CD14-positive monocyte (primary cell): ENCODE measurements around the gene VAMP4. TPM values are rescaled to one million over a fixed set of nuclear protein-coding genes. Genes with fewer than 3 reads are reported as not detected.

Experiments used
- DNase-seq, 3 donors: peaks; one replicate each; pipeline ENCODE4 v3.0.0-alpha.2; 2011 to 2022
- H2AFZ ChIP-seq: 2 replicates; pipeline ENCODE4 v1.6.0; 2012; ENCODE audit warnings: mild to moderate bottlenecking, low read depth, low read length, inconsistent platforms; ENCODE audit not compliant: insufficient read depth, poor library complexity, severe bottlenecking
- H3K27ac ChIP-seq, 2 donors: 1 replicate in 1 of 2; 2 replicates in 1 of 2; pipeline ENCODE4 v1.5.1; 2012 to 2013; ENCODE audit warnings: low read length in 2 of 2, control low read depth in 1 of 2, inconsistent platforms in 1 of 2, low read depth in 1 of 2, mild to moderate bottlenecking in 1 of 2
- H3K27me3 ChIP-seq, 2 donors: one replicate each; pipeline versions ENCODE4 v1.6.0 to v1.6.1; 2011 to 2013; ENCODE audit warnings: low read length in 2 of 2; ENCODE audit not compliant: control insufficient read depth in 2 of 2, insufficient read depth in 2 of 2
- H3K36me3 ChIP-seq, 2 donors: replicated peaks in 1 of 2; 1 replicate in 1 of 2; 2 replicates in 1 of 2; pipeline versions ENCODE4 v1.5.1 to v1.6.1; 2012 to 2013; ENCODE audit warnings: low read length in 2 of 2, control low read depth in 1 of 2, inconsistent platforms in 1 of 2, mild to moderate bottlenecking in 1 of 2; ENCODE audit not compliant: insufficient read depth in 2 of 2, control insufficient read depth in 1 of 2
- H3K4me1 ChIP-seq, 2 donors: 1 replicate in 1 of 2; 2 replicates in 1 of 2; pipeline versions ENCODE4 v1.5.1 to v1.6.1; 2012 to 2013; ENCODE audit warnings: low read length in 2 of 2, control low read depth in 1 of 2, inconsistent platforms in 1 of 2, mild to moderate bottlenecking in 1 of 2, moderate library complexity in 1 of 2; ENCODE audit not compliant: insufficient read depth in 2 of 2, control insufficient read depth in 1 of 2
- H3K4me2 ChIP-seq: replicated peaks from 2 replicates; pipeline ENCODE3; 2012; ENCODE audit warnings: low read length, moderate library complexity, mild to moderate bottlenecking; ENCODE audit not compliant: poor library complexity, severe bottlenecking; ENCODE audit errors: extremely low read depth
- H3K4me3 ChIP-seq, 3 experiments: fragments of 200-600 bp in 1 of 3; sonication (generic) in 1 of 3; replicated peaks in 1 of 3; 1 replicate in 2 of 3; 2 replicates in 1 of 3; pipeline ENCODE4 v1.5.1; 2011 to 2013; ENCODE audit warnings: low read length in 3 of 3, mild to moderate bottlenecking in 3 of 3, control low read depth in 2 of 3, low read depth in 2 of 3, inconsistent platforms in 1 of 3, moderate library complexity in 1 of 3
- H3K79me2 ChIP-seq: 2 replicates; pipeline ENCODE4 v1.6.0; 2012; ENCODE audit warnings: mild to moderate bottlenecking, control low read depth, inconsistent platforms, low read length, moderate library complexity; ENCODE audit not compliant: insufficient read depth
- H3K9ac ChIP-seq: 2 replicates; pipeline ENCODE4 v1.6.0; 2017; ENCODE audit warnings: low read length, mild to moderate bottlenecking; ENCODE audit not compliant: insufficient read depth, poor library complexity, severe bottlenecking
- H3K9me3 ChIP-seq, 2 donors: replicated peaks in 1 of 2; 1 replicate in 1 of 2; 2 replicates in 1 of 2; pipeline versions ENCODE4 v1.5.1 to v1.6.1; 2012 to 2013; ENCODE audit warnings: low read length in 2 of 2, control low read depth in 1 of 2; ENCODE audit not compliant: control insufficient read depth in 1 of 2, insufficient read depth in 1 of 2
- H4K20me1 ChIP-seq: 2 replicates; pipeline ENCODE4 v1.6.0; 2012; ENCODE audit warnings: mild to moderate bottlenecking, low read length, control low read depth, moderate library complexity; ENCODE audit not compliant: insufficient read depth
- H3K27ac Mint-ChIP-seq, 7 donors: one replicate each; pipeline ENCODE4 v1.8.0; 2020; ENCODE audit warnings: mild to moderate bottlenecking in 7 of 7, mixed read lengths in 7 of 7, moderate library complexity in 6 of 7, inconsistent platforms in 2 of 7
- H3K27me3 Mint-ChIP-seq, 3 donors: one replicate each; pipeline ENCODE4 v1.8.0; 2021 to 2022; ENCODE audit warnings: low read depth in 3 of 3, mild to moderate bottlenecking in 3 of 3, mixed read lengths in 3 of 3, moderate library complexity in 3 of 3, inconsistent platforms in 1 of 3
- H3K36me3 Mint-ChIP-seq, 2 donors: one replicate each; pipeline ENCODE4 v1.8.0; 2020; ENCODE audit warnings: mixed read lengths in 2 of 2, inconsistent platforms in 1 of 2, mild to moderate bottlenecking in 1 of 2
- H3K4me1 Mint-ChIP-seq: one replicate; pipeline ENCODE4 v1.8.0; 2020; ENCODE audit warnings: mild to moderate bottlenecking, mixed read lengths
- H3K4me3 Mint-ChIP-seq, 2 donors: one replicate each; pipeline ENCODE4 v1.8.0; 2020; ENCODE audit warnings: mild to moderate bottlenecking in 2 of 2, mixed read lengths in 2 of 2, moderate library complexity in 1 of 2
- H3K9me3 Mint-ChIP-seq, 7 donors: one replicate each; pipeline ENCODE4 v1.8.0; 2020 to 2022; ENCODE audit warnings: mixed read lengths in 7 of 7, mild to moderate bottlenecking in 6 of 7, moderate library complexity in 6 of 7, inconsistent platforms in 2 of 7
- CTCF ChIP-seq: fragments of 200-600 bp; IDR thresholded peaks from one replicate; pipeline ENCODE4 v1.8.0; 2022; ENCODE audit warnings: antibody characterized with exemption, mild to moderate bottlenecking
- WGBS: methylation state at CpG from one replicate; pipeline ENCODE4 v1.1.5; 2013; ENCODE audit warnings: missing lambda C conversion rate; ENCODE audit not compliant: insufficient coverage; 5-methylcytosine and 5-hydroxymethylcytosine counted together
- intact Hi-C, 2 donors: fragments of 100-400 bp; cut with micrococcal nuclease; formaldehyde crosslinking; loops; one replicate each; pipeline versions ENCODE4 v1.15.0 to v1.15.1; 2023
- polyA plus RNA-seq, 3 donors: library from polyadenylated mRNA; depleted of rRNA in 1 of 3; unstranded in 2 of 3; stranded (reverse) in 1 of 3; fragments of 300-500 nt in 2 of 3; fragments of >200 nt in 1 of 3; fragmentation: Illumina TruSeq in 2 of 3; gene quantifications; 1 replicate in 2 of 3; 2 replicates in 1 of 3; pipeline ENCODE4 v1.2.3, GENCODE V29; 2012 to 2021

VAMP4 gene
- polyA plus RNA-seq, 3 donors = 13.3 to 19.5 (median 18.8) TPM

- no peak for TF ChIP-seq CTCF
- no peaks in the 10 kb centered on the region for H3K4me1 ChIP-seq
- H3K27ac ChIP-seq = no peak overlapping the region
- H3K27me3 Mint-ChIP-seq = peaks cover 0 to 7% (median 2%) of the 10 kb centered on the region in 3 donors
- peaks cover 0 to 7% (median 2%) of the 10 kb centered on the region in 7 donors for H3K9me3 Mint-ChIP-seq
- H3K4me3 Mint-ChIP-seq = no peak overlapping the region
- no peaks in the 10 kb centered on the region for H3K36me3 ChIP-seq
- no peaks in the 10 kb centered on the region for H3K79me2 ChIP-seq
- H3K36me3 Mint-ChIP-seq = no peaks in the 10 kb centered on the region
- no peaks in the 10 kb centered on the region for H3K4me1 Mint-ChIP-seq
- no peaks in the 10 kb centered on the region for H4K20me1 ChIP-seq
- no peak overlapping the region for H3K4me3 ChIP-seq
- no peak overlapping the region for H2AFZ ChIP-seq
- 100% methylated on average over 2 of the region's 5 CpGs for WGBS
- no peak overlapping the region for H3K9ac ChIP-seq
- intact Hi-C loops = no loop called here
- no peak overlapping the region for H3K27ac Mint-ChIP-seq
- H3K4me2 ChIP-seq = no peak overlapping the region
- DNase-seq = no peak
- H3K9me3 ChIP-seq = peaks cover 0 to 7% of the 10 kb centered on the region in 2 donors
- no peaks in the 10 kb centered on the region for H3K27me3 ChIP-seq
Measured at GRCh38 chr1:171668372-171668771, 73.5 kb downstream of the VAMP4 start.

GRCh38 chr1:171666114-171666769, 75.6 kb downstream of the VAMP4 start:
- peaks cover 0 to 7% of the 10 kb centered on the region in 2 donors for H3K9me3 ChIP-seq
- TF ChIP-seq CTCF = no peak
- Mint-ChIP-seq H3K4me1 (no peaks in the 10 kb centered on the region), H3K36me3 (no peaks in the 10 kb centered on the region), H3K9me3 (peaks cover 0 to 7% (median 2%) of the 10 kb centered on the region in 7 donors), H3K27ac (no peak overlapping the region), H3K27me3 (peaks cover 0 to 5% (median 2%) of the 10 kb centered on the region in 3 donors), H3K4me3 (no peak overlapping the region)
- intact Hi-C loops = no loop called here
- no peaks in the 10 kb centered on the region for H3K27me3 ChIP-seq
- H3K27ac ChIP-seq = no peak overlapping the region
- H3K4me2 ChIP-seq = no peak overlapping the region
- no peak overlapping the region for H2AFZ ChIP-seq
- DNase-seq = no peak
- H3K79me2 ChIP-seq = no peaks in the 10 kb centered on the region
- H3K9ac ChIP-seq = no peak overlapping the region
- H3K36me3 ChIP-seq = no peaks in the 10 kb centered on the region
- no CpG with 5 or more reads among the region's 4 CpGs for WGBS
- H3K4me3 ChIP-seq = no peak overlapping the region
- no peaks in the 10 kb centered on the region for H3K4me1 ChIP-seq
- no peaks in the 10 kb centered on the region for H4K20me1 ChIP-seq
